ENCODE results near the gene TPSG1.
"Not testable (repeated sequence)": the region's sequence is repeated elsewhere in the genome, so short reads cannot be mapped to it uniquely, and the experiment has no call there.

Gene TPSG1

DNA sequence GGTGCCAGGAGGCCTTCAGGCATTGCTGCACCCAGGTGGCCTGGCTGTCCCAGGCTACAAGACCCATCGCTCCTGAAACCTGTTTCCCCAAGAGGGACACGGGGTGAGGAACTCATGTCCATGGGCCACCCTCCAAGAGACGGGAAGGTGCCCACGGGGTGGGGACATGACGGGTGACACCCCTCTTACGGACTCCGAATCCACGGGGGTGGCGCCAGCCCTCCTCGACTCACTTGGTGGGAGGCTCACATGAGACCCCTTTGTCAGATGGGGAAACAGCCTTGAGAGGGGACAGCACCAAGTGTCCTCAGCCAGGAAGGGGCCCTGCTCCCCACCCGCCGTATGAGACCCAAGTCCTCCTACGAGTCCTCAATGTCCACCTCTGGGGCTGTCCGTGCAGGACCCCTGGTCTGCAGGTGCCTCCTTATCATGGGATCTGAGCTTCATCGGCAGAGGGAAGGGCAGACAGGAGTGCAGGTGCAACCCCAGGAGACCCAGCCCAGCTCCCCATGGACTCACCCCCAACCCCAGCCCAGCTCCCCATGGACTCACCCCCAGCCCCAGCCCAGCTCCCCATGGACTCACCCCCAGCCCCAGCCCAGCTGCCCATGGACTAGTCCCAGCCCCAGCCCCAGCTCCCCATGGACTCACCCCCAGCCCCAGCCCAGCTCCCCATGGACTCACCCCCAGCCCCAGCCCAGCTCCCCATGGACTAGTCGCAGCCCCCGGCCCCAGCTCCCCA is 5.6 kb upstream of the TPSG1 start:
- DNase-seq = peak in 1 of 5 experiments; percentile 1

DNA sequence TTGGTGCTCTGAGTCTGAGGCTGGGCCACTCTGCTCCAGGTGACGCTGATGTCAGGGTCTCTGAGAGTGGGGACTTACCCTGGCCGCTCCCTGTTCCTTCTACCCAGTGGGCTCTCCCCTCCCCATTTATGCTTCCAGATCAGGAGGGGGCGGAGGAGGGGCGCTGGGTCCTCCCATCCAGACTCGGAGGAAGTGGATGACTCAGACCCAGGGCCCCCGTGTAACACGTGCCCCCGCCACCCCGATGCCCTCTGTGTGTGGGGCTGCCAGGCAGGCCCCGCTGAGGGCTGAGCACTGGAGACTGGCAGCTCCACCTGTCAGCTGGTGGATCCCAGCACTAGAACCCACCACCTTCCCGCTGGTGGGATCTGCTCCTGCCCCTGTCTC is 5.0 kb upstream of the TPSG1 start, which contains the start of gene TPSB2:
TSS of gene TPSB2 (minus strand) at position 101 of the 387 bp plus-strand sequence. CDS start 233 bp downstream, outside the sequence.
- not testable (repeated sequence) for DNase-seq

DNA sequence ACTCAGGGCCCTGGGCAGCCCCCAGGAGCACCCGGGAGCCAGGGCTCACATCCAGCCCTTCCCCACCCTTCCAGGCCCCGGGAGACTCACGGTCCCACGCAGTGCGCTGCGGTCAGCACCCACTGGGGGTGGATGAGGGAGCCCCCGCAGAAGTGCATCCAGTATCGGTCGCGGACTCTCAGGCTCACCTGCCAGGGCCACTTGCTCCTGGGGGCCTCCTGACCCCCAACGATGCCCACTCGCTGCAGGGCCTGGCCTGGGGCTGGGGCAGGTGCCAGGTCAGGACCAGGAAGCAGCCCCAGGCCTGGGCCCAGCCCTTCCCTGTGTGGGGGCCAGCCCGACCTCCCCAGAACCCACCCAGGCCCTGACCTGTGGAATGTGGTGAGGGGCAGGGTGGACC is 4.4 kb upstream of the TPSG1 start:
- DNase-seq = not testable (repeated sequence)

DNA sequence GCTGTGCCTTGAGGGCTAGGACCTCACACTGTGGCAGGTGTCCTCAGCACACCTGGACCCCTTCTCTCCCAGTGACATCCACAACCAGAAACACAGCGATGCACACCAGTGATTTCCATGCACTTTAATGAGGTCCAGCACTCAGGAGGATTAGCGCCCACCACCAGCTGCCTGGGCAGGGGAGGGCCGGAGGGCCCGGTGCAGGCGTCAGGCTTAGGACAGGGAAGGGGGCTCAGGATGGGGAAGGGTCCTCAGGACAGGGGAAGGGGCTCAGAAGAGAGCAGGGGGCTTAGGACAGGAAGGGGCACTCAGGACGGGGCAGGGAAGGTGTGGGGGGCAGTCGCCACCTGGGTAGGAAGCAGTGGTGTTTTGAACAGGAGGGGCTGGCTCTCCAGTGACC is 3.2 kb upstream of the TPSG1 start:
- DNase-seq = not testable (repeated sequence)

DNA sequence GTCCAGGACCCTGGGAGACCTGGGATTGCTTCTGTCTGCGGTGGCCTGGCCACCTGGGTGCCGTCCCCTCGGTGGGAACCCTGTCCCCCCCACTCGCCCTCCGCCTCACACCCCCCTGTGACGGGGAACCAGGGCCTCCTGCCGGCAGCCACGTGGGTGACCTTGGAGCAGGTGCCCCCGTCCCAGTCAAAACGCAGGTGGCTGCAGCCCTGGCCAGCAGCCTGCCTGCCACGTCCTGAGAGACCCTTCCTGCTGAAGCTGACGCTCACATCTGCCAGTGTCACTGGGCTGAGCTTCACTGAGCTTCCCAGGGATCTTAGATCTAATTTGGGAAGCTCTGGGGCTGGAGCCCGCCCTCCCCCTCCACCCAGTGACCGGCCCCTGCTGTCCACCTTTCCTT is 1.6 kb upstream of the TPSG1 start:
- not testable (repeated sequence) for DNase-seq

DNA sequence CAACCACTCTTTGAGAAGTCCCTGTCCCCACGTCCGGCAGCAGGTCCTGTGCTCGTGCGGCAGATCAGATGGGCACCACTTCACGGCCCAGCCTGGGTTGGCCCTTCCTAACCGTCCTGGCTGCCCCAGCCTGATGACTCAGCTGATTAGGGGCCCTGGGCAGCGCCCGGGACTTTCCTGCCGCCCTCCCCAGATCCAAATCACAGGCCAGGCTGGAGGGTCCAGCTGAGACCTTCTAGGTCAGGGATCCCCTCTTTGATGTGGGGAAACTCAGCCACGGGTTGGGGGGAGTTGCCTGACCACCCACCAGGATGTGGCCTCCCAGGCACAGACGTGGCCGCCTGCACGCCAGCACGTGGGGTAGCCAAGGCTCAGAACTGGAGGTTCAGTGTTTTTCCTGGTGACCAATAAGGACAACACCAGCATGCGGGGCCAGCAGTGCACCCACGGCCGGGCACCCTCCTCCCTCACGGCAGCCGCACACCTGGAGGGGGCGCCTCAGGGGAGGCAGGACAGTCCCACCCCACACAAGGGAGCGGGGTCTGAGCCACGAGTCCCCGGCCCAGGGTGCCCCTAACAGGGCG is 752 bp upstream of the TPSG1 start:
- not testable (repeated sequence) for DNase-seq

DNA sequence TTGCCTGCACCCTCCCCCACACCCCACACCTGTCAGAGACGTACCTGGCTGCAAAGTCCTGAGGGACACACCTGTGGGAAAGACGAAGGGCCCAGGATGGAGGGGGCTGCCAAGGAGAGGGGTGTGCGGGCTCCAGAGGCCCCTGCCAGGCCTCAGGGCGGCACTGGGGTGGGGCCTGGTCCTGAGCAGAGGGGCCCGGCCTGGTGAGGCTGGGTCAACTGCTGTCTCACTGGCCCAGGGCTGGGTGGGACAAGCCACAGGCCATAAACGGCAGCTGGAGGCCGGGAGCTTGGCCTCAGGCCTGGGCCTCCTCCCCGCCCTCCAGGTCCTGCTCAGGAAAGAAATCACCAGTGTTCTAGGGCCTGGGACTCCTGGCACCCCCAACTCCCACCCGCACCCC is 510 bp downstream of the TPSG1 start:
- DNase-seq = no peak

DNA sequence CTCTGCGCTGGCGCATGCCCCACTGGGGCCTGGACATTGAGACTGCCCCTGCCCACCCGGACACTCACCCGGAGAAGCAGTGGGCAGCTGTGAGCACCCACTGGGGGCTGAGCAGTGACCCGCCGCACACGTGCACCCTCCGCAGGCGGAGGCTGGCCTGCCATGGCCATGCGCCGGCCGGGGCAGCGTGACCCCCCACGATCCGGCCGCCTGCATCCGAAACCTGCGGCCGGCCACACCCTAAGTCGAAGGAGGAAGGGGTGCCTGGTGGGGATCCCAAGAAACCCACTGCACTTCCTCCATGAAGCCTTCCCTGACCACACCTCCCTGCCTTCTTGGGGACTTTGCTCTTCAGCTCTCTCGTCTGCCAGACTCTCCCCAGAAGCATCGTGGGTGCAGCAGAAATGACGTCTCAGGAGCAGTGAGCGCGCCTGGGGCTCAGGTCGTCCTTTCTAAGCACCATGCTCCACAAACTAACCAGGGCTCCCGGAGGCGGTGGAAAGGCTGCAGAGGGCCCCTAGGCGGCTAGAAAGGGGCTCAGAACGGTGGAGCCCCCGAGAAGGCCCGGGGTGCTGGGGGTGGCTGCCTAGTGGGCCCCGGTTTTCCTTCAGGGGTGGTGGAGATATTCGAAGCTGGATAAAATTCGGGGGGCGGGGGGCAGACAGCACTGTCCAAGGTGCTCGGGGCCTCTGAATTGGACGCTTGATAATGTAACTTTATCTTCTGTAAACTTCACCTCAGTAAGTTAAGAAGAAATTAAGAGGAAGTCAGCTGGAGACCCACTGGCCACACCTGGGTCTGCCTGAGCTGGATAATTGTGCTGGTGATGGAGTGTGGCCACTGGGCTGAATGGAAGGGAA is 1.5 kb downstream of the TPSG1 start:
- no peak for DNase-seq

DNA sequence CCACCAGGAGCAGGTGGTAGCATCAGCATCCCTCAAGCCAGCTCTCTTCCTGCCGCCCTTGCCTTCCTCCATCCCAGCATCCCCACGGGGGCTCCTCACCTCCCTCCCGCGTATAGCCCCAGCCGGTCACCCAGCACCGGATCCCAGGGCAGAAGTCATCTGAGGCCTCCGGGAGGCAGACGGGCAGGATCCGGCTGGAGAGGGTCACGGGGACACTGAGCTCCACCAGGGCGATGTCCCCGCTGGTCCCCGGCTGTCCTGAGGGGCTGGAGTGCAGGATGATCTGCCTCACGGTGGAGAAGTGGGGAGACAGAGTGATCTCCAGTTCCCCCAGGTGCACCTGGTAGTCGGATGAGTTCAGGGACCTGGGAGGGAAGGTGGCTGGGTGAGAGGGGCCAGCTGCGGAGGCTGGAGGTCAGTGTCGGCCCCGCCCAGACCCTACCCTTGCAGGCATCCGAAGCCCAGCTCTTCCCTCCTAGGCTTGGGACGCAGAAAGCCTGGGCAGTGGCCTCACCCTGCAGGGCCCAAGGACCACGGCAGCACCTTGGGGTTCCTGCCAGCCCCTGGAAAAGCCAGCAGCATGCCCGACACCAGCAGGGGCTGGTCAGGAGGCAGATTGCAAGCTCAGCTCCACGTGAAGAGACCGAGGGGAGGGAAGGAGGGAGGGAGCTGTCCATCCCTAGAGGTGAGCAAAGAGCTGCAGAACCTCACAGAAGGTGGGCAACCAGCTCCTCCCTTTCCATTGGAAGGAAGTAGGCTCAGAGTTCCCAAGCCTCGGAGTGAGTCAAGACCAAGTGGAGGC is 2.3 kb downstream of the TPSG1 start:
- DNase-seq = no peak

DNA sequence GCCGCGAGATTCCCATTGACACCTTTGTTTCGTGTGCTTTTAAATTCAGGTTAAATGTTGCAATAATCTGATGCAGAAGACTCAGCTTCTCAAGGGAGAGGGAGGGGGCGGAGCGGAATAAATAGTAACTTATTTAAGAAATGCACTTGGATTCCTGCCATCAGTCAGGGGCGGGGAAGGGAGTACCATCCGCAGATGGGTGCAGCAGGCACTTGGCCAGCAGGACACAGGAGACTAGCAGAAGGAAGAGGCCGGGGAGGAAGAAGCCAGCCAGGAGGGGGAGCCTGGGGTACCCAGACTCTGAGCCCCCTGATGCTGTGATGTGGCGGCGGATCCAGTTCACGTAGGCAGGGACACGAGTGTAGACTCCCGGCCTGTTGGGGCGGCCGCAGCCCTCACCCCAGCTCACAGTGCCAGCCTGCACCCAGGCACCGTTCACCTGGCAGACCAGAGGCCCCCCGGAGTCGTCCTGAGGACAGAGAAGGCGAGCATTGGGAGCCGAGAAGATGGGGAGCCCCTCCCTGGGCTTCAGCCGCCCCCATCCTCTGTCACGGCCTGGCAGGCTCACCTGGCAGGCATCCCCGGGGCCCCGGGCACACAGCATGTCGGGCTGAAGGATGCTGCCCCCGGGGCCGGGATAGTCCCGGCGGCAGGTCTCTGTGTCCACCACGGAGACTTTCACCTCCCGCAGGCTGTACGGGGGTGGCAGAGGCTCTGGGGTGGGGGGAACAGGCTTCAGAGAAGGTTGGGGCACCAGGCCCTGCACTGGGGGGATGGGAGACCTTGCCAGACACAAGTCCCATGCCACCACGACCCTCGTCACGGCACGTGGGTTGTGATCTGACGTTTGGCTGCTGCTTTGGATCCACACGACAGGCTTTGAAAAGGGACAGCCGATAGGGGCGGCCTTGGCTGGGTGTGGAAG is 3.2 kb downstream of the TPSG1 start:
- DNase-seq = no peak

DNA sequence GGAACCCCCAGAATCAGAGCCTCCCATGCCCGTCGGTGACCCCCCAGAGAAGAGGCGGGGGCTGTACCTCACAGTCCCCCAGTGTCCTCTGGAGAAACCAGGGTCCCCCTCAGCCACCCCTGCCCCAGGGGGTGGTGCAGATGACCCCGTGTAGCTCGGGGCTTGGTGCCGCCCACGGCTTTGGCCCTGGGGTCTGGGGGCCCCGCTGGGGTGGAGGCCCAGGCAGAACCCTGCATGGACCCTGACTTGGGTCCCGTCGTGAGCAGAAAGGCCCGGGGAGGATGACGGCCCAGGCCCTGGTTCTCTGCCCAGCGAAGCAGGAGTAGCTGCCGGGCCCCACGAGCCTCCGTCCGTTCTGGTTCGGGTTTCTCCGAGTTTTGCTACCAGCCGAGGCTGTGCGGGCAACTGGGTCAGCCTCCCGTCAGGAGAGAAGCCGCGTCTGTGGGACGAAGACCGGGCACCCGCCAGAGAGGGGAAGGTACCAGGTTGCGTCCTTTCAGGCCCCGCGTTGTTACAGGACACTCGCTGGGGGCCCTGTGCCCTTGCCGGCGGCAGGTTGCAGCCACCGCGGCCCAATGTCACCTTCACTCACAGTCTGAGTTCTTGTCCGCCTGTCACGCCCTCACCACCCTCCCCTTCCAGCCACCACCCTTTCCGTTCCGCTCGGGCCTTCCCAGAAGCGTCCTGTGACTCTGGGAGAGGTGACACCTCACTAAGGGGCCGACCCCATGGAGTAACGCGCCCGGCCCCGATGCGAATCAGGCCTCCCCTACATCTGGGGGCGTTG is 4.0 kb downstream of the TPSG1 start:
- DNase-seq = no peak

DNA sequence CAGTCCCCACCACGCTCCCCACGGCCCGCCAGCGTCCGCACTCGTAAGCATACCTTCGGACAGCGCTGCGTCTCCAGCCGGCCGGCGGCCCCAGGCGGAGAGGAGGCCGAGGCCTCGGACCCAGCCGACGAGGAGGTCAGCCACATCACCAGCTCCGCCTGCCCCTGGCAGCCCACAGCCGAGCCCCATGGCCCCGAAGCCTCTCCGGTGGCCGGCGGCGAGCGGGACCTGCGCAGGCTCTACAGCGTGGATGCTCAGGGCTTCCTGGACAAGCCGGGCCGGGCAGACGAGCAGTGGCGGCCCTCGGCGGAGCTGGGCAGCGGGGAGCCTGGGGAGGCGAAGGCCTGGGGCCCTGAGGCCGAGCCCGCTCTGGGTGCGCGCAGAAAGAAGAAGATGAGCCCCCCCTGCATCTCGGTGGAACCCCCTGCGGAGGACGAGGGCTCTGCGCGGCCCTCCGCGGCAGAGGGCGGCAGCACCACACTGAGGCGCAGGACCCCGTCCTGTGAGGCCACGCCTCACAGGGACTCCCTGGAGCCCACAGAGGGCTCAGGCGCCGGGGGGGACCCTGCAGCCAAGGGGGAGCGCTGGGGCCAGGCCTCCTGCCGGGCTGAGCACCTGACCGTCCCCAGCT is 4.9 kb downstream of the TPSG1 start:
- no peak for DNase-seq

DNA sequence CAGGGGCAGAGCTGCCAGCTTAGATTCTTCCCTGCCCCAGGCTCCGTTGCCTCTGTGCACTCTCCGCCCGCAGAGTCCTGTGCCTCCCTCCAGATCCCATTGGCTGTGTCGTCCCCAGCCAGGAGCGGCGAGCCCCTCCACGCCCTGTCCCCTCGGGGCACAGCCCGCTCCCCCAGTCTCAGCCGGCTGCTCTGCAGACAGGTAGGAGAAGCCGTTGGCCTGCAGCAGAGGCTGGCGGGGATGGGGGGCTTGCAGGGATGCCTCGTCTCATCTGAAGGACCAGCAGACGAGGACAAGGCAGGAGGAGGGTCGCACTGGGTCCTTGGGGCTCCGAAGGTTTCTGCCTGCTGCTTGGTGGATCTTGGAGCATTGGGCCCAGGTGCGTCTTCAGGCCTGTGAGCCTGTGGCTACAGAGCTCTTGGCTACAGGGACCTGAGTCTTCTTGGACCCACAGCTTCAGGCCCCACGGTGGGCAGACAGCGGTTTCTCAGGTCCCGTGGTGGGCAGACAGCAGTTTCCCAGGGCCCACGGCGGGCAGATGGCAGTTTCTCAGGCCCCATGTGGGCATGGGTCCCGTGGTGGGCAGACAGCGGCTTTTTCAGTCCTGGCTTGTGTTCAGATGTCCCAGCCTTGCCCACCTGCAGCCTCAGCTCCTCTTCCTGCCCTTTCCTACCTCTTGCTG is 6.0 kb downstream of the TPSG1 start:
- DNase-seq = no peak

DNA sequence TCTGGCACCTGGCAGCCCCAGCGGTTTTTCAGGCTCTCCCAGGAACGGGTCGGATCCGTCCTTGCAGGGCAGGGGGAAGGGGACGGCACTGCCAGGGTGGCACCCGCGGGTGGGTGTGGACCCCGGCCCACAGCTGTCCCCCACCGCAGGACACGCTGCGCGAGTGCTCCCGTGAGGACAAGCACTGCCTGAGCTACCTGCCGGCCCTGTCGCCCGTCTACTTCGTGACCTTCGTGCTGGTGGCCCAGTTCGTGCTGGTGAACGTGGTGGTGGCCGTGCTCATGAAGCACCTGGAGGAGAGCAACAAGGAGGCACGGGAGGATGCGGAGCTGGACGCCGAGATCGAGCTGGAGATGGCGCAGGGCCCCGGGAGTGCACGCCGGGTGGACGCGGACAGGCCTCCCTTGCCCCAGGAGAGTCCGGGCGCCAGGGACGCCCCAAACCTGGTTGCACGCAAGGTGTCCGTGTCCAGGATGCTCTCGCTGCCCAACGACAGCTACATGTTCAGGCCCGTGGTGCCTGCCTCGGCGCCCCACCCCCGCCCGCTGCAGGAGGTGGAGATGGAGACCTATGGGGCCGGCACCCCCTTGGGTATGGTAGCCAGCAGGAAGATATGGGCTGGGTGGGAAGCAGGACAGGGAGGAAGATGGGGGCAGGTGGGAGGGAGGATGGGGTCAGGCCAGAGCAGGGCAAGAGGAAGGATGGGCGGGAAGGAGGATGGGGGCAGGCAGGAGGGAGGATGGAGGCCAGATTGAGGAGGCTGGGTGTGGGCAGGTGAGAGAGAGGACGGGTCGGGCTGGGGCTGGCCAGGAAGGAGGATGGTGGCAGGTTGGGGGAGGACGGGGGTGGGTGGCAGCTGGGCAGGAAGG is 6.8 kb downstream of the TPSG1 start:
- DNase-seq = no peak

DNA sequence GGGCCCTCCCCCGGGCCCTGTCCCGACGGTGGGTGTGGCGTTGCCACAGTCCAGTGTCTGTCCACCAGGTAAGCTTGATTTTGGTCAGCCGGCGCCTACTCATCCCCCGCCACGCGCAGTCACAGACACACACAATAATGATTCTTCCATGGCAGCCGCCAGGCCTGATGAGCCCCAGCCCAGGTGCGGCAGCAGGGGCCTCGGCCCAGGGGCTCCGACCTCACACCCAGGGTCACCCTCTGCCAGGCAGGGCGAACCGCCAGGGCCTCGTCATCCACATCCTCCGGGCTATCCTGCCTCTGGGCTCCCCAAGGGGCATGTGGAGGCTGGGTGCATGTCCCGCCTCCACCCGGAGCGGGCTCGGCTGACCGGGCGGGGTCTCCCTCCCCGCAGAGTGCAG is 7.5 kb downstream of the TPSG1 start:
- DNase-seq = no peak

DNA sequence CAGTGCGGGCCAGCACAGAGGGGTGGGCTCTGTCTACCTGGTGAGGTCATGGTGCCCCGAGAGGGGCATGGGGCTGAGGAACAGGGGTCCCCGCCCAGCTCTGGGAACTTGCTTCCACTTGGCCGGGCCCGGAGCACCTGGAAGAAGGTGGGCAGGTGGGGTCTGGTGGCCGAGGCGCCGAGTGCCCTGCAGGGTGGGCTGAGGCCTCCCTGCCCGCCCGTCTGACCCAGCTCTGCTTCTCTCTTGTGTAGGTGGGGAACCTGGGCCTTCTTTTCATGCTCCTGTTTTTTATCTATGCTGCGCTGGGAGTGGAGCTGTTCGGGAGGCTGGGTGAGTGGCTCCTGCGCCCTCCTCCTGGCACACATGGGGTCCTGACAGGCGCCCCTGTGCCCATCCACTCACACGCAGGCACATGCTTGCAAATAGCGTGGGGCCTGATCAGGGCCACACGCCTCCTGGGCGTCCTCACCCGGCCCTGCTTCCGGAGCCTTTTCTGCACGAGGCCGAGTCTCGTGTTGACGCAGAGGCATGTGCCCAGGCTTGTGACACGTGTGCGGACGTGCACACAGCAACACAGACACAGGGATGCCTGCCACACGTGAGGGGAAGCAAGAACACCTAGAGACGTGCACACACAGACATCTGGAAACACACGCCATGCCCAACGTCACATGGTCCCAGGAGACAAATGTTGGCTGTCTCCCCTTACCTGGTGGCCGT is 8.2 kb downstream of the TPSG1 start:
- DNase-seq = no peak

DNA sequence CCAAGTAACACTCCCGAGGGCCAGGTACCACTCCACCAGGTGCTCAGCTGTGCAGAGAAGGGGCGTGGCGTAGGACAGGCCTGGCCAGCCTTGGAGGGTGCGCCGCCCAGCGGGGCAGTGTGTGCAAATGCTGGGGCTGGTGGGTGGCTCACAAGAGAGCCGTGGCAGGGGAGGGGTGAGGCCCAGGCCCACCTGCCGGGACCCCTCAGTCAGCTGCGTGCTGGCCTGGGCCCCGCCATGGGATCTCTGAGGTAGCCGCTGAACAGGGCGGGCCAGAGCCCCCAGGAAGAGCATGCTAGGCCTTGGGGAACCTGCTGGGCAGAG is 8.8 kb downstream of the TPSG1 start:
- no peak for DNase-seq
